Testis (tissue), 3 donors: ENCODE measurements around the gene LDLRAD4. TPM values are rescaled to one million over a fixed set of nuclear protein-coding genes. Genes with fewer than 3 reads are reported as not detected.

ENCODE experiments used
- DNase-seq: peaks from one replicate; pipeline ENCODE4 v3.0.0-alpha.2; 2019
- H3K27ac ChIP-seq, 2 donors: fragments of 200-600 bp; sonication (generic); one replicate each; pipeline ENCODE4 v1.5.1; 2019
- H3K27me3 ChIP-seq: fragments of 200-600 bp; sonication (generic); one replicate; pipeline ENCODE4 v1.5.1; 2019
- H3K36me3 ChIP-seq: fragments of 200-600 bp; sonication (generic); one replicate; pipeline ENCODE4 v1.5.1; 2017; ENCODE audit warnings: low read depth; ENCODE audit errors: missing control alignments
- H3K4me1 ChIP-seq: fragments of 200-600 bp; sonication (generic); one replicate; pipeline ENCODE4 v1.5.1; 2019
- H3K4me3 ChIP-seq, 2 donors: fragments of 200-600 bp; sonication (generic); one replicate each; pipeline ENCODE4 v1.5.1; 2017 to 2019
- H3K9me3 ChIP-seq: fragments of 200-600 bp; sonication (generic); one replicate; pipeline ENCODE4 v1.5.1; 2017
- CTCF ChIP-seq, 3 experiments: fragments of 450-650 bp in 2 of 3; fragments of 200-600 bp in 1 of 3; sonication (generic) in 1 of 3; IDR thresholded peaks; one replicate each; pipeline ENCODE4 v1.5.1; 2016 to 2019; ENCODE audit warnings: antibody characterized with exemption in 3 of 3, mild to moderate bottlenecking in 2 of 3, moderate library complexity in 1 of 3
- POLR2A ChIP-seq: fragments of 450-650 bp; IDR thresholded peaks from one replicate; pipeline ENCODE4 v1.6.1; 2017; ENCODE audit warnings: antibody characterized with exemption, mild to moderate bottlenecking, moderate library complexity
- WGBS, 2 donors: methylation state at CpG; one replicate each; pipeline ENCODE4 v1.1.5; 2018; 5-methylcytosine and 5-hydroxymethylcytosine counted together
- intact Hi-C: fragments of 100-400 bp; cut with DNase I; formaldehyde crosslinking; loops from one replicate; pipeline ENCODE4 v1.15.1; 2023; ENCODE audit warnings: low total_unique reads
- polyA plus RNA-seq: library from polyadenylated mRNA; stranded (reverse); fragments of 350-450 nt; fragmentation: Illumina TruSeq; extraction: RNeasy Lipid Tissue Mini Kit (QIAGEN cat#74804); gene quantifications from one replicate; pipeline ENCODE4 v1.2.3, GENCODE V29; 2014; ENCODE audit warnings: low read depth, low replicate concordance; ENCODE audit not compliant: insufficient read depth
- total RNA-seq, 2 donors: library from RNA; depleted of rRNA; stranded (reverse); fragments of >200 nt; gene quantifications; one replicate each; pipeline ENCODE4 v1.2.3, GENCODE V29; 2016

LDLRAD4 gene
- total and polyA plus RNA-seq, 3 donors from 2014 or later: 22.0 to 42.2 (median 25.9) TPM

GRCh38 chr18:13625843-13626543 is 407.4 kb downstream of the LDLRAD4 start:
- Histone ChIP-seq H3K4me1 (no peaks in the 10 kb centered on the region), H3K9me3 (no peaks in the 10 kb centered on the region), H3K27me3 (no peaks in the 10 kb centered on the region), H3K4me3 (no peak overlapping the region), H3K27ac (no peak overlapping the region), H3K36me3 (no peaks in the 10 kb centered on the region)
- TF ChIP-seq CTCF (IDR thresholded peaks at IDR 0.05) (no peak), POLR2A (no peak)
- no peak for DNase-seq
- WGBS, 2 donors: 95 to 99% methylated on average over 7 to 8 of the region's 8 CpGs
- intact Hi-C loops: loop anchor here (10.0 kb wide), 1 partner anchor 411 kb away; the partner anchor contains the start of gene LDLRAD4

- Histone ChIP-seq H3K4me3 (no peak overlapping the region), H3K27me3 (no peaks in the 10 kb centered on the region), H3K9me3 (no peaks in the 10 kb centered on the region), H3K36me3 (no peaks in the 10 kb centered on the region), H3K27ac (no peak overlapping the region), H3K4me1 (no peaks in the 10 kb centered on the region)
- WGBS, 2 donors: 72 to 73% methylated on average over 2 of the region's 2 CpGs
- no peak for DNase-seq
- intact Hi-C loops: loop anchor here (10.0 kb wide), 1 partner anchor 412 kb away; the partner anchor contains the start of gene LDLRAD4
- TF ChIP-seq POLR2A: no peak
- TF ChIP-seq CTCF (IDR thresholded peaks at IDR 0.05): no peak
These were observed 408.0 kb downstream of the LDLRAD4 start for GRCh38 chr18:13626544-13626908.

GRCh38 chr18:13627639-13628038 is 409.1 kb downstream of the LDLRAD4 start:
- Histone ChIP-seq H3K27ac (no peak overlapping the region), H3K4me3 (no peak overlapping the region), H3K4me1 (no peaks in the 10 kb centered on the region), H3K27me3 (no peaks in the 10 kb centered on the region), H3K36me3 (no peaks in the 10 kb centered on the region), H3K9me3 (no peaks in the 10 kb centered on the region)
- intact Hi-C loops: loop anchor here (10.0 kb wide), 1 partner anchor 413 kb away; the partner anchor contains the start of gene LDLRAD4
- no peak for DNase-seq
- 90 to 92% methylated on average over 2 to 7 of the region's 8 CpGs for WGBS, 2 donors
- TF ChIP-seq POLR2A: no peak
- no peak for TF ChIP-seq CTCF (IDR thresholded peaks at IDR 0.05)

- intact Hi-C loops: loop anchor here (10.0 kb wide), 1 partner anchor 413 kb away; the partner anchor contains the start of gene LDLRAD4
- Histone ChIP-seq H3K9me3 (no peaks in the 10 kb centered on the region), H3K27me3 (no peaks in the 10 kb centered on the region), H3K27ac (no peak overlapping the region), H3K36me3 (no peaks in the 10 kb centered on the region), H3K4me3 (no peak overlapping the region), H3K4me1 (no peaks in the 10 kb centered on the region)
- WGBS, 2 donors: 85 to 90% methylated on average over 9 of the region's 9 CpGs
- no peak for DNase-seq
- TF ChIP-seq POLR2A (no peak), CTCF (IDR thresholded peaks at IDR 0.05) (no peak)
These were observed 409.7 kb downstream of the LDLRAD4 start for GRCh38 chr18:13628211-13628610.
